Measurements from ENCODE around the gene DHRS3.

GRCh38 chr1:12578860-12579422 lies 39.1 kb downstream of the DHRS3 start:
- TF ChIP-seq JUN (CRISPR knock-in tag; IDR thresholded peaks at IDR 0.05) (no peak), ZNF138 (CRISPR knock-in tag; conservative IDR thresholded peaks at IDR 0.05) (no peak), CTCF (IDR thresholded peaks at IDR 0.05) (no peak), TCF7 (CRISPR knock-in tag; IDR thresholded peaks at IDR 0.05; ENCODE audit: low read depth) (no peak), CREB1 (CRISPR knock-in tag; IDR thresholded peaks at IDR 0.05) (no peak), ELF4 (CRISPR knock-in tag; IDR thresholded peaks at IDR 0.05; ENCODE audit: low read depth) (no peak), FOXP1 (CRISPR knock-in tag; IDR thresholded peaks at IDR 0.05; ENCODE audit: borderline replicate concordance) (no peak), NR2C2 (CRISPR knock-in tag; IDR thresholded peaks at IDR 0.05) (no peak)
- TF ChIP-seq, protein P1, sequence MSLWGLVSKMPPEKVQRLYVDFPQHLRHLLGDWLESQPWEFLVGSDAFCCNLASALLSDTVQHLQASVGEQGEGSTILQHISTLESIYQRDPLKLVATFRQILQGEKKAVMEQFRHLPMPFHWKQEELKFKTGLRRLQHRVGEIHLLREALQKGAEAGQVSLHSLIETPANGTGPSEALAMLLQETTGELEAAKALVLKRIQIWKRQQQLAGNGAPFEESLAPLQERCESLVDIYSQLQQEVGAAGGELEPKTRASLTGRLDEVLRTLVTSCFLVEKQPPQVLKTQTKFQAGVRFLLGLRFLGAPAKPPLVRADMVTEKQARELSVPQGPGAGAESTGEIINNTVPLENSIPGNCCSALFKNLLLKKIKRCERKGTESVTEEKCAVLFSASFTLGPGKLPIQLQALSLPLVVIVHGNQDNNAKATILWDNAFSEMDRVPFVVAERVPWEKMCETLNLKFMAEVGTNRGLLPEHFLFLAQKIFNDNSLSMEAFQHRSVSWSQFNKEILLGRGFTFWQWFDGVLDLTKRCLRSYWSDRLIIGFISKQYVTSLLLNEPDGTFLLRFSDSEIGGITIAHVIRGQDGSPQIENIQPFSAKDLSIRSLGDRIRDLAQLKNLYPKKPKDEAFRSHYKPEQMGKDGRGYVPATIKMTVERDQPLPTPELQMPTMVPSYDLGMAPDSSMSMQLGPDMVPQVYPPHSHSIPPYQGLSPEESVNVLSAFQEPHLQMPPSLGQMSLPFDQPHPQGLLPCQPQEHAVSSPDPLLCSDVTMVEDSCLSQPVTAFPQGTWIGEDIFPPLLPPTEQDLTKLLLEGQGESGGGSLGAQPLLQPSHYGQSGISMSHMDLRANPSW (CRISPR knock-in tag; conservative IDR thresholded peaks at IDR 0.05; ENCODE audit: low read depth), result no peak

Data from WTC11 (cell line).